HT-29 (cell line): ENCODE measurements around the gene CHMP3. TPM values are rescaled to one million over a fixed set of nuclear protein-coding genes. Genes with fewer than 3 reads are reported as not detected.
"Not testable (repeated sequence)": the region's sequence is repeated elsewhere in the genome, so short reads cannot be mapped to it uniquely, and the experiment has no call there.

Experiments used
- DNase-seq: peaks from one replicate; pipeline ENCODE4 v3.0.0-alpha.2; 2015; ENCODE audit warnings: low spot score
- total RNA-seq: library from RNA; depleted of rRNA; stranded (reverse); fragments of >200 nt; shearing (Covaris generic); gene quantifications from 2 replicates; pipeline ENCODE4 v1.2.3, GENCODE V29; 2014

The CHMP3 gene
- total RNA-seq, 1 experiment from 2014 or later: 29.9 TPM

DNA sequence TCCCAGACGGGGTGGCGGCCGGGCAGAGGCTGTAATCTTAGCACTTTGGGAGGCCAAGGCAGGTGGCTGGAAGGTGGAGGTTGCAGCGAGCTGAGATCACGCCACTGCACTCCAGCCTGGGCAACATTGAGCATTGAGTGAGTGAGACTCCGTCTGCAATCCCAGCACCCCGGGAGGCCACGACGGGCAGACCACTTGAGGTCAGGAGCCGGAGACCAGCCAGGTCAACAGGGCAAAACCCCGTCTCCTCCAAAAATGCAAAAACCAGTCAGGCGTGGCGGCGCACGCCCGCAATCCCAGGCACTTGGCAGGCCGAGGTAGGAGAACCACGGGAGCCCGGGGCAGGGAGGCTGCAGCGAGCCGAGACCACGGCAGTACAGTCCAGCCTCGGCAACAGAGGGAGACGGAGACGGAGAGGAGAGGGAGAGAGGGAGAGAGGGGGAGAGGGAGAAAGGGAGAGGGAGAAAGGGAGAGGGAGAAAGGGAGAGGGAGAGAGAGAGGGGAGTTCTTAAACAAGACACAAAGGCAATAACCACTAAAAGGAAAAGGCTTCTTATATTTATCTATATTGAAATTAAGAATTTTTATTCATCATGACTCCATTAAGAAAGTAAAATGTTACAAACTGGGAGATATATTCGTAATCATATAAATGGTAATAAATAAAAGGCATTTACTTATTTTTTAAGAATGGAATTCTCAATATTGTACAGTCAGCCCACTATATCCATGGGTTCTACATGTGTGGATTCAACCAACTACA lies 13.1 kb downstream of the CHMP3 start:
- DNase-seq: not testable (repeated sequence)

DNA sequence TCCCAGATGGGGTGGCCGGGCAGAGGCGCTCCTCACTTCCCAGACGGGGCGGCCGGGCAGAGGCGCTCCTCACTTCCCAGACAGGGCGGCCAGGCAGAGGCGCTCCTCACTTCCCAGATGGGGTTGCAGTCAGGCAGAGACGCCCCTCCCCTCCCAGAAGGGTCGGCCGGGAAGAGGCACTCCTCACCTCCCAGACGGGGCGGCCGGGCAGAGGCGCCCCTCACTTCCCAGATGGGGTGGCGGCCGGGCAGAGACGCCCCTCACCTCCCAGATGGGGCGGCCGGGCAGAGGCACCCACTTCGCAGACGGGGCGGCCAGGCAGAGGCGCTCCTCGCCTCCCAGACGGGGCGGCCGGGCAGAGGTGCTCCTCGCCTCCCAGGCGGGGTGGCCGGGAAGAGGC lies 13.8 kb downstream of the CHMP3 start:
- DNase-seq: not testable (repeated sequence)

DNA sequence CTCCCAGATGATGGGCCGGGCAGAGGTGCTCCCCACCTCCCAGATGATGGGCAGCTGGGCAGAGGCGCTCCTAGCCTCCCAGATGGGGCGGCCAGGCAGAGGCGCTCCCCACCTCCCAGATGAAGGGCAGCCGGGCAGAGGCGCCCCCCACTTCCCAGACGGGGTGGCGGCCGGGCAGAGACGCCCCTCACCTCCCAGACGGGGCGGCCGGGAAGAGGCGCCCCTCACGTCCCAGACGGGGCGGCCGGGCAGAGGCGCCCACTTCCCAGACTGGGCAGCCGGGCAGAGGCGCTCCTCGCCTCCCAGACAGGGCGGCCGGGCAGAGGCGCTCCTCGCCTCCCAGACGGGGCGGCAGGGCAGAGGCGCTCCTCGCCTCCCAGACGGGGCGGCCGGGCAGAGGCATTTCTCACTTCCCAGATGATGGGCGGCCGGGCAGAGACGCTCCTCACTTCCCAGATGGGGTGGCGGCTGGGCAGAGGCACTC lies 14.3 kb downstream of the CHMP3 start:
- not testable (repeated sequence) for DNase-seq

DNA sequence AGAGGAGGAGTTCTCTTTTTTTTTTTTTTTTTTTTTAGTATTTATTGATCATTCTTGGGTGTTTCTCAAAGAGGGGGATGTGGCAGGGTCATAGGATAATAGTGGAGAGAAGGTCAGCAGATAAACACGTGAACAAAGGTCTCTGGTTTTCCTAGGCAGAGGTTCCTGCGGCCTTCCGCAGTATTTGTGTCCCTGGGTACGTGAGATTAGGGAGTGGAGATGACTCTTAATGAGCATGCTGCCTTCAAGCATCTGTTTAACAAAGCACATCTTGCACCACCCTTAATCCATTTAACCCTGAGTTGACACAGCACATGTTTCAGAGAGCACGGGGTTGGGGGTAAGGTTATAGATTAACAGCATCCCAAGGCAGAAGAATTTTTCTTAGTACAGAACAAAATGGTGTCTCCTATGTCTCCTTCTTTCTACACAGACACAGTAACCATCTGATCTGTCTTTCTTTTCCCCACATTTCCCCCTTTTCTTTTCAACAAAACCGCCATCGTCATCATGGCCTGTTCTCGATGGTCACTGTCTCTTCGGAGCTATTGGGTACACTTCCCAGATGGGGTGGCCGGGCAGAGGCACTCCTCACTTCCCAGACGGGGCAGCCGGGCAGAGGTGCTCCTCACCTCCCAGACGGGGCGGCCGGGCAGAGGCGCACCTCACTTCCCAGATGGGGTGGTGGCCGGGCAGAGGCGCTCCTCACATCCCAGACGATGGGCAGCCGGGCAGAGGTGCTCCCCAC lies 14.9 kb downstream of the CHMP3 start:
- not testable (repeated sequence) for DNase-seq

DNA sequence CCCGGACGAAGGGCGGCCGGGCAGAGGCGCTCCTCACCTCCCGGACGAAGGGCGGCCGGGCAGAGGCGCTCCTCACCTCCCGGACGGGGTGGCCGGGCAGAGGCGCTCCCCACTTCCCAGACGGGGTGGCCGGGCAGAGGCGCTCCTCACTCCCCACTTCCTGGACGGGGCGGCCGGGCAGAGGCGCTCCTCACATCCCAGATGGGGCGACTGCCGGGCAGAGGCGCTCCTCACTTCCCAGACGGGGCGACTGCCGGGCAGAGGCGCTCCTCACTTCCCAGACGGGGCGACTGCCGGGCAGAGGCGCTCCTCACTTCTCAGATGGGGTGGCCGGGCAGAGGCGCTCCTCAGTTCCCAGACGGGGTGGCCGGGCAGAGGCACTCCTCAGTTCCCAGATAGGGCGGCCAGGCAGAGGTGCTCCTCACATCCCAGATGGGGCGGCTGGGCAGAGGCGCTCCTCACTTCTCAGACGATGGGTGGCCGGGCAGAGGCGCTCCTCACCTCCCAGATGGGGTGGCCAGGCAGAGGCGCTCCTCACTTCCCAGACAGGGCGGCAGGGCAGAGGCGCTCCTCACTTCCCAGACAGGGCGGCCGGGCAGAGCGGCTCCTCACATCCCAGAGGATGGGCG lies 17.8 kb downstream of the CHMP3 start:
- not testable (repeated sequence) for DNase-seq

DNA sequence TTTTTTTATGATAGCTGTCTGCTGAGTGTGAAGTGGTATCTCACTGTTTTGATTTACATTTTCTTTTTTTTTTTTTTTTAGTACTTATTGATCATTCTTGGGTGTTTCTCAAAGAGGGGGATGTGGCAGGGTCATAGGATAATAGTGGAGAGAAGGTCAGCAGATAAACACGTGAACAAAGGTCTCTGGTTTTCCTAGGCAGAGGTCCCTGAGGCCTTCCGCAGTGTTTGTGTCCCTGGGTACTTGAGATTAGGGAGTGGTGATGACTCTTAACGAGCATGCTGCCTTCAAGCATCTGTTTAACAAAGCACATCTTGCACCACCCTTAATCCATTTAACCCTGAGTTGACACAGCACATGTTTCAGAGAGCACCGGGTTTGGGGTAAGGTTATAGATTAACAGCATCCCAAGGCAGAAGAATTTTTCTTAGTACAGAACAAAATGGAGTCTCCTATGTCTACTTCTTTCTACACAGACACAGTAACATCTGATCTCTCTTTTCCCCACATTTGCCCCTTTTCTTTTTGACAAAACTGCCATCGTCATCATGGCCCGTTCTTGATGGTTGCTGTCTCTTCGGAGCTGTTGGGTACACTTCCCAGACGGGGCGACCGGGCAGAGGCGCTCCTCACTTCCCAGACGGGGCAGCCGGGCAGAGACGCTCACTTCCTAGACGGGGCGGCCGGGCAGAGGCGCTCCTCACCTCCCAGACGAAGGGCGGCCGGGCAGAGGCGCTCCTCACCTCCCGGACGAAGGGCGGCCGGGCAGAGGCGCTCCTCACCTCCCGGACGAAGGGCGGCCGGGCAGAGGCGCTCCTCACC lies 18.8 kb downstream of the CHMP3 start:
- not testable (repeated sequence) for DNase-seq

DNA sequence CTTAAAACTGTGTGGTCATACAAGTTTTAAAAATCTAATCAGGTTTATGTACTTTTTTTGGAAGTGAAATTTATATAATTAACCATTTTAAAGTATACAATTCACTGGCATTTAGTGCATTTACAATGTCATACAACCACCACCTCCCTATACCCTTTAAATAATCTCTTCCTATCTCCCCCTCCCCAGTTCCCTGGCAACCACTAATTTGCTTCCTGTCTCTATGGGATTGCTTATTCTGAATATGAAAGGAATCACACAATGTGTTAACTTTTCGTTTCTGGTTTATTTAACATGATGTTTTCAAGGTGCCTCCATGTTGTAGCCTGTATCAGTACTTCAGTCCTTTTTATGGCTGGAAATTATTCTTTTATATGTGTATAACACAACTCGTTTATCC lies 19.4 kb downstream of the CHMP3 start:
- no peak for DNase-seq

DNA sequence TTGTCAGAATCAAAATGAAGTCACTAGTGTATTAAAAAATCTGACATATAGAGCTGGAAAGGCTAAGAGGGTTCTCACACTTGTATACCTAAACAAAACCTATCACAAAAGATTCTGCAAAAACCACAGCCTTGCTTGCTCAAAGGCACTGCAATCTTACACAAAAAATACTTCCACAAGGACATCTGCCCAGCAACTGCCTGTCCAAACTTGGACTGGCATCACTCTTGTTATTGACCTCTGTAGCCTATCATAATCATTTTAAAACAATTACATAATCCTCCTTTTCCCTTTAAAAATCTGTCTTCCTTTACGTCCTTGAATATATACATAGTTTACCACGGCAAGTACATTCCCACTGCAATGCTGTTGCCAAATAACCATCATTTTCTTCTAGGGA lies 19.9 kb downstream of the CHMP3 start:
- no peak for DNase-seq

DNA sequence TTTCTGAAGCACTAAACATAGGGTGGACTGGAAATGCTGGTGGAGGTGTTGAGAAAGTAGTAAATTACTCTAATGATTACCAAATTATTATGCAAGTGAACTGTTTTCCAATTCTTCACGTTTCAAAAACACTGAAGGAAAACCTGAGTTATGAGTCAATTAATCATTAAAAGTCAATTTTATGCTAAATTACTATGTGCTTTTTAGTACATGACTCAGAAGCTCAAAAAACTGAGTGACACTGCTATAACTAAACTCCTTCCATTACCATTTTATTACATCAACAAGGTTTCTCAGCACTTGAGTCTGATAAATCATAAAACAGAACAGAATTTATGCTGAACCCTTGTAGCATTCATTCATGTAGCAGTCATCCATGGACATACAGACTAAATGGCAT lies 20.4 kb downstream of the CHMP3 start:
- DNase-seq: no peak

DNA sequence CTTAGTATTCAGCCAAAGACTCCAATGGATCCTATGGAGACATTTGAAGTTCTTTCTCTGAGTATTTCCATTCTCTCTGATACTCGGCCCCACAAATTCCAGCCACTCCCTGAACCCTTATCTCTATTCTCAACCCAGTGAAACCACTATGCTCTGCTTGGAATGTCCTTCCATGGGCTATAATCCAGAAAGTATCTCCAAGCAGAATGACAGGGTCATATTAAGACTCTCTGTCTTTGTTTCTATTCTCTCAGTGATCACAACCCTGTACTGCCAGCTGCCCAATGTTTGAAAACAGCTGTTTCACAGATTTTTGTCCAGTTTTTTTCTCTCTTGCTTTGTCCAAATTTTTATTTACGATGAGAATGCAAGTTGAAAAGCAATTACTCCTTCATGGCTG lies 21.9 kb downstream of the CHMP3 start:
- peak; percentile 4 for DNase-seq

DNA sequence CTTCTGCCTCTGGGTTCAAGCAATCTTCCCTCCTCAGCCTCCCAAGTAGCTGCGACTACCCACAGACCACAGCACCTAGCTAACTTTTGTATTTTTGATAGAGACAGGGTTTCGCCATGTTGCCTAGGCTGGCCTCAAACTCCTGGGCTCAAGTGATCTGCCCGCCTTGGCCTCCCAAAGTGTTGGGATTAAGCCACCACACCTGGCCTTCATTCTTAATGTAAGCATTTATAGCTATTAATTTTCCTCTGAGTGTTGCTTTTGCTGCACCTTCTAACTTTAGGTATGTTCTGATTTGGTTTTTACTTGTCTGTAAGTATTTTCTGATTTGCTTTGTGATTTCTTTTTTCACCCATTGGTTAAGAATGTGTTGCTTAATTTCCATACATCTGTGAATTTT lies 29.7 kb downstream of the CHMP3 start:
- no peak for DNase-seq

DNA sequence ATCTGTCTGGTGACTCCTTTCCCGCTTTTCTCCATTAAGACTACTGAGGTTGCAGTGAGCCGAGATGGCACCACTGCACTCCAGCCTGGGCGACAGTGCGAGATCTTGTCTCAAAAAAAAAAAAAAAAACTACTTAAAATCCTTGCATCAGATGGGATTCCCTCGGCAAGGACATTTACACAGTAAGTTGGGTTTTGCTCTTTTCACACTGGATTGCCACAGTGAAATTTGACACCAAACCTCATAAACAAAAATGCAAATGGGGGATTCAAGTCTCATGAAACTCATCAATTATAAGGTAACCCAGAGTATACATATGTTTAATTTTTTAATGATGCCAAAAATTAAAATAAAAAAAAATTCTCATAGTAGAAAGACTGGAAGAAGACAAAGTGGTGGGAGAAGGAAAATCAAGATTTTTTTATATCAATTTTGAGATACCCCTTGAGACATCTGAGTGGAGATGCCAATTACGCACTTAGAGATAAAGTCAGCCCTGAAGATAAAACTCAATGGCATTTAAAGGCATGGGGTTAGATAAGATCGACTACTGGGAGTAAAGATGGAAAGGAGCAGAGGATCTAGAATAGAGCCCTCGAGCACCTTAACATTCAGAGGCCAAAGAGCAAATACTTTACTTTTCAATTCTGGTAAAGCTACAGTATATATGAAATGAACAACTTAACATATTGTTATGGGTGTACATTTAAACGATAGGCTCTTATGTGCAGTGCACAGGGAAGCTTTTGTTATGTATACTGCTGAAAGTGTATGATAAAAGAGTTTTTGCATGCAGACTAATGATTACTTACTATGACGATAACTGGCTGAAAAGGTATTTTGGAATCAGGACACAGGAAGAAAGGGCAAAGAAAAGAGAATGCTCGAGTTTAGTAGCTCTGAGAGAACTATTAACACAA lies 37.6 kb downstream of the CHMP3 start:
- DNase-seq: no peak

DNA sequence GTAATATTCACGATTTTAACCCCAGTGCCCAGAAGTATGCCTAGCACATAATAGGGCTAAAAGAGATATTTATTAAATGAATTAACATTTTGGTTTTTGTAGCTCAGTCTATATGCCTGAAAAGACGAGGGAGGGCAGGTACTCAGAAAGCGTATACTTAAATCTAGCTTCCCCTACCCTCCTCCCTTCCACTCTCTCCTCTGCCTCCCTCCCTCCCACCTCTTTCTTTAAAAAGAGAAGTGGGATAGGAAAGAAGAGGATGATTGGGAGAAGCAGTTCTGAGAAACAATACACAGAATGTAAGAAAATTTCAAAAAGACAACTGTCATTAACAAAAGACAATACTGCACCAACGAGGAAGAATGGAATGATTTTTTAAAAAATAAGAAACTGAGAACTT lies 39.8 kb downstream of the CHMP3 start:
- DNase-seq: no peak

DNA sequence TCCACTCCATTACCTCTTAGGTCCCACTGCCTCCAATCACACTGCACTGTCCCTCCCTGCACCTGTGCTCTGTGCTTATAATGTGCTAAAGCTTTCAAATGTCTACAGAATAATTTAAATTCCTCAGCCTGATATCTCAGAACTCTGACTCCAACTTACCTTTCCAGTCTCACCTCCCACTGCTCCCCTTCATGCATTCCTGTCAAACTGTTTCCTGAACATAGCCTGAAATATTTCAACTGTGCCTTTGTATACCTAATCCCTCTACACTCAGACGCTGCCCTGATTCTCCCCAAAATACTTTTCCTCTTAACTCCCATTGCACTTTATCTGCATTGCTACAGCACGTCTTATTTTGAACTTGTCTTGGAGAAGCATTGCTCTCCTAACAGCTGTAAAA lies 40.5 kb downstream of the CHMP3 start:
- no peak for DNase-seq

DNA sequence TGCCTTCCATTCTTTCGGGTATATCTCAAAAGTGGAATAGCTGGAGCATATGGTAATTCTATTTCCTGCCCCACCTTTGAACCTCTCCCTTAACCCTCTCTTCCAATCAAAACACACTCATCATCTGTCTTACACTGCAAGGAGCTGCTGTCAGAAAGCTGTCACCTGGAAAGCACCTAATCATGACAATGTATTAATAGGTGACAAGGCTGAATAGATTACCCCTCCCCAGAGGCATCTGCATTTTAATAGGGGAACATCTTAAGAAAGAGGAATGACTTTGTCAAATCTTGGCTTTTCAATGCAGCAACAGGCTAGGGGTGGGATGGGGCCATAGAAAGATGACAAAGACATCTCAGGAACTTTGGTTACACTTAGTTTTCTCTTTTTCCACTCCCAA lies 41.3 kb downstream of the CHMP3 start:
- no peak for DNase-seq

DNA sequence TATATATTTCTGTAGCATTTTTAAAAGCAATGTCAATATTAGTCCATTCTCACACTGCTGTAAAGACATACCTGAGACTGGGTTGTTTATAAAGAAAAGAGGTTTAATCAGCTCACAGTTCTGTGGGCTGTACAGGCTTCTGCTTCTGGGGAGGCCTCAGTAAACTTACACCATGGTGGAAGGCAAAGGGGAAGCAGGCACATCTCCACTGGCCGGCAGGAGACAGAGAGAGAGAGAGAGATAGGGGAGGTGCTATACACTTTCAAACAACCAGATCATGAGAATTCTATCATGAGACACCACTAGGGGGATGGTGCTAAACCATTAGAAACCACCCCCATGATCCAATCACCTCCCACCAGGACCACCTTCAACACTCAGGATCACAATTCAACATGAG lies 43.1 kb downstream of the CHMP3 start:
- no peak for DNase-seq

DNA sequence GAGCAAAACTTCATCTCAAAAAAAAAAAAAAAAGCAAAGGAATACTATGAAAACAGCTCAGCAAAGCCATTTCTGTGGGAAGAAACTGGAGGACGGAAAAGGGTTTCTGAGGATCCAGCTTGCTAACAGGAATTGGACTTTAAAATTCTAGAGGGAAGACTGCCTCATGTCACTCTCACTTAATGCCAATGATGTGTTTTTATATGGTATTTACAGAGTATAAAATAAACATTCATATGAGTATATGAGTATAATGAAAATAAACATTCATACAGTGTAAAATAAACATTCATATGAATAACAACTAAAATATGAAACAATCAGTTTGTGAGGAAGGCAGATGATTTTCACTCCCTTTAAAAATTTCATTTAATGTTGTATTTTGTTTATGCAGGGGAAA lies 43.9 kb downstream of the CHMP3 start:
- no peak for DNase-seq

DNA sequence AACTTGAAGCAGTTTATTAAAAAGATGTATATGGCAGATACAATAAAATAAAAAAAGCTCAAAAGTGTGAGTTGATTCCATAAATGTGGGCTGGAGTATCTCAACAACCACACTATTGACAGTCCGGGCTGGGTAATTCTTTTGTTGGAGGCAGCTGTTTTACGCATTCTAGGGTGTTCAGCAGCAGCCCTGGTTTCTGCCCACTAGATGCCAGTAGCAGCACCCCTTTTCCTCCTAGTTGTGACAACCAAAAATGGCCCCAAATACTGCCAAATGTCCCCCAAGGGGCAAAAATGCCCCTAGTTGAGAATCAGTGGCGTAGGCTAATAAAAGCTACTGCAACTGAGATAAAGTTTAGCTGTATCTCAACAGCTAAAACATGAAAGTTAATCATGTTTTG lies 44.8 kb downstream of the CHMP3 start:
- peak; percentile 54 for DNase-seq

DNA sequence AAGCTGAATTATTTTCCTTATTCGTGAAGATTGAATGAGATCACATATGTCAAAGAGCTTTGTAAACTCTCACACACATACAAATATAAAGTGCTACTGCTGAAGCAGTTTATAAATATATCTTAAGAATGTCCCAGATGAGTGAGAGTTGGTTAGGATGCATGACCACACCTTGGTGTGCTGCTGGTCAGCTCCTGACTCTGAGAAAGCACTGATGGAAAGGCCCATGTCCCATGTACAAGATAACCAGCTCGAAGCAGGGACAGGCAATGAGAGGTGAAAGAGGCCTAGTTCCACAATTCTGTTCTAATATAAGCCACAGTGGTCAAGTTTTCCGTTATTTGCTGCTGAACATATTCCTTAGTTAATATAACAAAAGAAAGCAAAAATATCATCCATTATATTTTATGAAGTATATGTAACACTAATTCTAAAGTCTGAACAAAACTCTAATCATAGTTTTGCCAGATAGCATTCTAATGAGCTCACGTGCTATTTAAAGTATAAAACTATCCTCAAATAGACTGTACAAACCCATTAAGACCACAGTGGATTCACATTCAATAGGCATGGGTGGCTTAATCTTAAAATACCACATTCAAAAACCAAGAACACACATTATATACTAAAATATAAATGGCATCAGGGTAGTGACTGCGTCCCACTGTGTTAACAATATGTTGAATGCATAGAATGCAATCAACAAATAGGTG lies 49.1 kb downstream of the CHMP3 start:
- no peak for DNase-seq

DNA sequence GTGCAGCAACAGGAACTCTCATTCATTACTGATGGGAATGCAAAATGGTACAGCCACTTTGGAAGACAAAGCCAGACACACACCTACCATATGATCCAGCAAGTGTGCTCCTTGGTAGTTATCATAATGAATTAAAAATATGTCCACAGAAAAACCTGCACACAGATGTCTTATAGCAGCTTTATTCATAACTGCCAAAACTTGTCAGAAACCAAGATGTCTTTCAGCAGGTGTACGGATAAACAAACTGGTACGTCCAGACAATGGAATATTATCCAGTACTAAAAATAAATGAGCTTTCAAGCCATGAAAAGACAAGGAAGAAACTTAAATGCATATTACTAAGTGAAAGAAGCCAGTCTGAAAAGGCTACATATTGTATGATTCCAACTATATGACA lies 50.4 kb downstream of the CHMP3 start:
- DNase-seq: no peak
